GM12865 (cell line): ENCODE data around the gene NQO1.
"Not testable (repeated sequence)": the region's sequence is repeated elsewhere in the genome, so short reads cannot be mapped to it uniquely, and the experiment has no call there.

ENCODE experiments used
- DNase-seq: peaks from one replicate; pipeline ENCODE4 v3.0.0; 2010; ENCODE audit warnings: low read depth
- H3K4me3 ChIP-seq: 2 replicates; pipeline ENCODE4 v1.5.1; 2011; ENCODE audit warnings: mild to moderate bottlenecking, low read depth, low read length, control low read depth
- CTCF ChIP-seq: IDR thresholded peaks from 2 replicates; pipeline ENCODE4 v1.5.1; 2011; ENCODE audit warnings: low read length, control low read depth, low read depth, inconsistent platforms; ENCODE audit not compliant: insufficient read depth; ENCODE audit errors: missing control alignments

NQO1 gene

GRCh38 chr16:69744363-69745231 lies 18.2 kb upstream of the NQO1 start:
- H3K4me3 ChIP-seq = no peak overlapping the region
- TF ChIP-seq CTCF = no peak
- DNase-seq = no peak

- no peak for DNase-seq
- TF ChIP-seq CTCF = no peak
- H3K4me3 ChIP-seq = no peak overlapping the region
Measured at GRCh38 chr16:69741951-69742904, 15.9 kb upstream of the NQO1 start.

GRCh38 chr16:69741519-69741918 lies 15.2 kb upstream of the NQO1 start:
- no peak for DNase-seq
- no peak for TF ChIP-seq CTCF
- no peak overlapping the region for H3K4me3 ChIP-seq

- TF ChIP-seq CTCF = no peak
Measured at GRCh38 chr16:69732101-69732500, 5.7 kb upstream of the NQO1 start.

GRCh38 chr16:69731280-69731679 lies 4.9 kb upstream of the NQO1 start:
- not testable (repeated sequence) for H3K4me3 ChIP-seq, DNase-seq

More at GRCh38 chr16:69732101-69732500, 5.7 kb upstream of the NQO1 start:
- H3K4me3 ChIP-seq = no peak overlapping the region
- no peak for DNase-seq

GRCh38 chr16:69729030-69729429 lies 2.7 kb upstream of the NQO1 start:
- H3K4me3 ChIP-seq, DNase-seq: not testable (repeated sequence)

GRCh38 chr16:69727916-69728270 lies 1.5 kb upstream of the NQO1 start:
- H3K4me3 ChIP-seq = no peak overlapping the region
- no peak for DNase-seq
- no peak for TF ChIP-seq CTCF
